ENCODE data around the gene PARD3B.

PARD3B gene

DNA sequence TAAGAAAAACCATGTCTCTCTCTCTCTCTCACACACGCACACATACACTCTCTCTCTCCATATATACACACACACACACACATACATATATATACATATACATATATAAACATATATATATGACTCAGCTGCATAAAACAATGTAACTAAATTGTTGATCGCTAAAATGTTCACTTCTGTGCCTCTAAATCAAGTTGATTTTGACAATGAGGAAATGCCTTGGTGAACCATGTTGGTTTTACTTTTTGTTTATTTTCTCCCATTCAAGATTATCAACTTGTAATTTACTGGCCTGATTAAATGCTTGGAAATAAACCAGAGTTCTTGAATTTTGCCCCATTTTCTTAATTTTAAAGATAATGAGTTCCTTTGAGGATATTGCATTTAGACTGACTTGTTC is 500.4 kb downstream of the PARD3B start:
- Mint-ChIP-seq H3K9me3 (no peaks in the 10 kb centered on the region), H3K4me3 (no peak overlapping the region), H3K27ac (no peak overlapping the region), H3K27me3 (ENCODE audit: low read depth) (no peaks in the 10 kb centered on the region), H3K4me1 (peaks cover 23% of the 10 kb centered on the region), H3K36me3 (ENCODE audit: low read depth) (peaks cover 10% of the 10 kb centered on the region)
- TF ChIP-seq, protein P1, sequence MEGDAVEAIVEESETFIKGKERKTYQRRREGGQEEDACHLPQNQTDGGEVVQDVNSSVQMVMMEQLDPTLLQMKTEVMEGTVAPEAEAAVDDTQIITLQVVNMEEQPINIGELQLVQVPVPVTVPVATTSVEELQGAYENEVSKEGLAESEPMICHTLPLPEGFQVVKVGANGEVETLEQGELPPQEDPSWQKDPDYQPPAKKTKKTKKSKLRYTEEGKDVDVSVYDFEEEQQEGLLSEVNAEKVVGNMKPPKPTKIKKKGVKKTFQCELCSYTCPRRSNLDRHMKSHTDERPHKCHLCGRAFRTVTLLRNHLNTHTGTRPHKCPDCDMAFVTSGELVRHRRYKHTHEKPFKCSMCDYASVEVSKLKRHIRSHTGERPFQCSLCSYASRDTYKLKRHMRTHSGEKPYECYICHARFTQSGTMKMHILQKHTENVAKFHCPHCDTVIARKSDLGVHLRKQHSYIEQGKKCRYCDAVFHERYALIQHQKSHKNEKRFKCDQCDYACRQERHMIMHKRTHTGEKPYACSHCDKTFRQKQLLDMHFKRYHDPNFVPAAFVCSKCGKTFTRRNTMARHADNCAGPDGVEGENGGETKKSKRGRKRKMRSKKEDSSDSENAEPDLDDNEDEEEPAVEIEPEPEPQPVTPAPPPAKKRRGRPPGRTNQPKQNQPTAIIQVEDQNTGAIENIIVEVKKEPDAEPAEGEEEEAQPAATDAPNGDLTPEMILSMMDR (IDR thresholded peaks at IDR 0.05; ENCODE audit: unreplicated experiment in 3 of 3): no peak

DNA sequence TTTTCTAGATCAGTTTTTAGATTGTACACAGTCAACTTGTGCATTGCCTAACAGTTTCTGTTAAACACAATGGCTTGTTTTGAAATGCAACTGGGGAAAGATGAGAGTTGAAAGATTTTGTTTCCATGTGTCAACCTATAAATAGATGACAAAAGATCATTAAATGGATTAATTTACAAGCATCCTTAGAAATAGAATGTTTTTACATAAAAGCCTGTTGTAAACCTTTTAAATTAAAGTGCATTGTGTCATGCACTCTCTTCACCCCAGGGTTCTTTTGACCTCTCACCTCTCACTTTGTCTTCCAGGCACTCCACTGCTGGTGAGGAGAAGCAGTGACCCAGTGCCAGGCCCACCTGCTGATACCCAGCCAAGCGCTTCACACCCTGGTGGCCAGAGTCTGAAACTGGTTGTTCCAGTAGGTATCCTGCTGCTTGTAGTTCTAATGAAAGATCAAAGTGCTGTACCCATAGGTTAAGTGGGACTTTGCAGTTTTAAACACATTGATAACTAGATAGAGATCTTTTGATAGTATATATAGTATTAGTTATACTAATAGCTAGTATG is 502.1 kb downstream of the PARD3B start:
- H3K36me3 Mint-ChIP-seq (ENCODE audit: low read depth): peaks cover 10% of the 10 kb centered on the region
- TF ChIP-seq, protein P1 (IDR thresholded peaks at IDR 0.05; ENCODE audit: unreplicated experiment in 3 of 3): no peak
- no peak overlapping the region for H3K4me3 Mint-ChIP-seq
- H3K4me1 Mint-ChIP-seq: peaks cover 8% of the 10 kb centered on the region
- no peaks in the 10 kb centered on the region for H3K27me3 Mint-ChIP-seq (ENCODE audit: low read depth)
- H3K9me3 Mint-ChIP-seq: no peaks in the 10 kb centered on the region
- H3K27ac Mint-ChIP-seq: no peak overlapping the region

DNA sequence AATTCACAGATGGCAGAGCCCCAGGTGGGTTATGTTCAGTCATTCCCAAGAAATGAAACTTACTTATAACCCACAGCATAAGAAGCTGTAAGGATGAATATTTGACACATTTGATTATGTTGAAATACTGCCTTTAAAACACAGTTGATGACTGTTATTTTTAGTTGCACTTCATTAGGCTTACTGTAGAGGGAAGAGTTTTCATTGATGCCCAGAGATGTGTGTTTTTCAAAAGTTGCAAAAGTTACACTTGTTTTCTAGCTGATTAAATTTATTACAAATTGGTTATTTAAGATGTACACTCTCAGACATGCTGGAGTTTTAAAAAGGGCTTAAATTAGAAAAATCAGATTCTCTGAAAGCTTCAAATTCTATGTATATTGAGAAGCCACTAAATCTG is 506.1 kb downstream of the PARD3B start:
- no peak overlapping the region for H3K4me3 Mint-ChIP-seq
- peaks cover 7% of the 10 kb centered on the region for H3K36me3 Mint-ChIP-seq (ENCODE audit: low read depth)
- TF ChIP-seq, protein P1 (IDR thresholded peaks at IDR 0.05; ENCODE audit: unreplicated experiment in 3 of 3): peak; percentile 23 to 35 (median 30)
- no peaks in the 10 kb centered on the region for H3K27me3 Mint-ChIP-seq (ENCODE audit: low read depth)
- H3K9me3 Mint-ChIP-seq: no peaks in the 10 kb centered on the region
- H3K4me1 Mint-ChIP-seq: peaks cover 30% of the 10 kb centered on the region
- no peak overlapping the region for H3K27ac Mint-ChIP-seq

DNA sequence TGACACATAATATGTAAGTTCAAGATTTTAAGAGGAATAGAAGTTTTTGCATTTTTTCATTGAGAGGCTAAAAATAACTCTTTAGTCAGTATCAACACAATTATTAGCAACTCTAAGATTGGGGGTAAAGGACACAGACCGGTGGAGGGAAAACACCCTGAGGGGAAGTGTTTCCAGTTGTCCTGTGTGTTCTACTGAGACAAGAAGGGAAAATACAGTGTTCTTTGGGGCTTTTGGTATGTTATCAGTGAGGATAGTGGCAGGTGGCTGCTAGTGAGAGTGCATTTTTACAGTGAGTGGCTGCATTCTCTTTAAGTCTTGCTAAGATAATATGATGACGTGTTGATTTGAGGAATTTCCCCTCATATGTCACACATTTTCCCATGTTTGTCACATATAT is 507.5 kb downstream of the PARD3B start:
- TF ChIP-seq, protein P1 (IDR thresholded peaks at IDR 0.05; ENCODE audit: unreplicated experiment in 3 of 3): no peak
- Mint-ChIP-seq H3K36me3 (ENCODE audit: low read depth) (peaks cover 7% of the 10 kb centered on the region), H3K9me3 (no peaks in the 10 kb centered on the region), H3K27me3 (ENCODE audit: low read depth) (no peaks in the 10 kb centered on the region), H3K4me3 (no peak overlapping the region), H3K27ac (no peak overlapping the region), H3K4me1 (peaks cover 22% of the 10 kb centered on the region)

DNA sequence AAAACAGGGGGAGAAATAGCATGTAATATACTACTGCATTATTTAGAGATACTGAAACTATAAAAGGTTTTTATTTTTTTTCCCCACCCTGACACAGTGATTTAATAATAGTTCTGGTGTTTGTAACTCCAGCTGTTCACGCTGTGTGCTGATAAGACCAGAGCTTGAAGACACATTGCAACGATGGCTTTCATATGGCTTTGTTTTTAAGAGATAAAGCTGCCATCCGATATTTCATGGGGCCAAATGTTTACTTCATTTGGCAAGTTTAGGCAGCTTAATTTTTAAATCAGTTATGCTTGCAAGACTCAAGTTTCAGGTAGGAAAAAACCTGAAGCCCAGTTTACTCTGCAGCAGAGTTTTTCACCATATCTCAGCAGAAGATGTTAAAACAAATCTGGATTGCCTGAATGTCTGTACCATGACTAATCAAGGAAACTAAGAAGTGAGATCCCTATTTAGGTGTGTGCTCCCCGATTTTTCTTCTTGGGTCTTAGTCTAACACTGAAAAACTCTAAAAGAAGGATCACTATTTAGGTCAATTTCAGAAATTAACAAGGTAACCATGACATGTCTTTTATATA is 508.6 kb downstream of the PARD3B start:
- Mint-ChIP-seq H3K9me3 (peaks cover 2% of the 10 kb centered on the region), H3K36me3 (ENCODE audit: low read depth) (peaks cover 8% of the 10 kb centered on the region), H3K27me3 (ENCODE audit: low read depth) (no peaks in the 10 kb centered on the region), H3K4me1 (peaks cover 22% of the 10 kb centered on the region), H3K4me3 (no peak overlapping the region), H3K27ac (peak overlapping the region in 1 of 3 experiments; percentile 42)
- TF ChIP-seq, protein P1 (IDR thresholded peaks at IDR 0.05; ENCODE audit: unreplicated experiment in 3 of 3): no peak

DNA sequence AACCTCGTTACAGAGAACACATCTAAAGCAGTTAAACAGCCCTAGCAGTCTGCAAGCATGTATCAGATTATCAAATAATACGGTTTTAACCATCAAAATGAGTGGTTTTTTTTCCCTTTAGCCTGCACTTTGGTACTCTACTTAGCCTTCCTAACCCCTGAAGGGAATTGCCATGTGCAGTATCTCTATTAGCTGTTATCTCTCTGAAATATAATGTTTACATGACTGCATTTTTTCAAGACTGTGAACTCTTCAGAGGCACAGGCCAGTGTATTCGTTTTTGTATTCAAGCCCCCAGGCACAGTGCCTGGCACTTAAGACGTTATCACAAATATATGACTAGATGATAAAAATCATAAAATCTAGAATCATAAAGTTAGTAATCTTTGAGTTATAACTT is 509.5 kb downstream of the PARD3B start:
- TF ChIP-seq, protein P1 (IDR thresholded peaks at IDR 0.05; ENCODE audit: unreplicated experiment in 3 of 3): no peak
- no peak overlapping the region for H3K4me3 Mint-ChIP-seq
- peak overlapping the region in 1 of 3 experiments; percentile 15 for H3K27ac Mint-ChIP-seq
- peaks cover 11% of the 10 kb centered on the region for H3K36me3 Mint-ChIP-seq (ENCODE audit: low read depth)
- peaks cover 22% of the 10 kb centered on the region for H3K4me1 Mint-ChIP-seq
- peaks cover 2% of the 10 kb centered on the region for H3K9me3 Mint-ChIP-seq
- no peaks in the 10 kb centered on the region for H3K27me3 Mint-ChIP-seq (ENCODE audit: low read depth)

Data from nephron (organoid).